GM13976 (cell line): Measurements from ENCODE around the gene FETUB.
"Not testable (repeated sequence)": the region's sequence is repeated elsewhere in the genome, so short reads cannot be mapped to it uniquely, and the experiment has no call there.

Experiments used
- DNase-seq: peaks from one replicate; pipeline ENCODE4 v3.0.0; 2012; ENCODE audit warnings: low spot score
- CTCF ChIP-seq: IDR thresholded peaks from 2 replicates; pipeline ENCODE4 v1.5.1; 2012; ENCODE audit warnings: borderline replicate concordance, mild to moderate bottlenecking; ENCODE audit not compliant: insufficient read depth; ENCODE audit errors: extremely low read depth, missing control alignments, control extremely low read depth
- in situ Hi-C: fragments of 300-500 bp; cut with MboI; formaldehyde crosslinking; loops from one replicate; pipeline ENCODE4 v1.12.0; 2022; ENCODE audit warnings: low sequenced_read_pairs, mixed read lengths, inconsistent platforms; ENCODE audit not compliant: unreplicated experiment

FETUB gene

GRCh38 chr3:186633481-186633880, 6.7 kb upstream of the FETUB start:
- no peak for TF ChIP-seq CTCF
- no peak for DNase-seq
- in situ Hi-C loops = no loop called here

- in situ Hi-C loops, DNase-seq: not testable (repeated sequence)
These were observed 6.0 kb upstream of the FETUB start for GRCh38 chr3:186634207-186634606.

GRCh38 chr3:186635532-186635931, 4.7 kb upstream of the FETUB start:
- DNase-seq = no peak
- in situ Hi-C loops = no loop called here
- no peak for TF ChIP-seq CTCF

- no peak for DNase-seq
- in situ Hi-C loops = no loop called here
- TF ChIP-seq CTCF = no peak
These were observed 3.7 kb upstream of the FETUB start for GRCh38 chr3:186636536-186636935.

- no peak for DNase-seq
- no peak for TF ChIP-seq CTCF
- in situ Hi-C loops = no loop called here
These were observed 2.5 kb upstream of the FETUB start for GRCh38 chr3:186637686-186638085.

- TF ChIP-seq CTCF = no peak
- no peak for DNase-seq
- in situ Hi-C loops = no loop called here
These were observed 1.9 kb upstream of the FETUB start for GRCh38 chr3:186638259-186638658.

GRCh38 chr3:186640473-186640818, 247 bp downstream of the FETUB start:
- DNase-seq = no peak
- no peak for TF ChIP-seq CTCF
- in situ Hi-C loops = no loop called here
